SHP77 (cell line): ENCODE data around the gene COL7A1.
A peak's percentile ranks its signal among the peaks of the same experiment; 100 is the strongest.

Experiments
- DNase-seq, 2 experiments: peaks; one replicate each; lab custom pipeline; 2025; lab: John Stamatoyannopoulos, UW

The COL7A1 gene

DNA sequence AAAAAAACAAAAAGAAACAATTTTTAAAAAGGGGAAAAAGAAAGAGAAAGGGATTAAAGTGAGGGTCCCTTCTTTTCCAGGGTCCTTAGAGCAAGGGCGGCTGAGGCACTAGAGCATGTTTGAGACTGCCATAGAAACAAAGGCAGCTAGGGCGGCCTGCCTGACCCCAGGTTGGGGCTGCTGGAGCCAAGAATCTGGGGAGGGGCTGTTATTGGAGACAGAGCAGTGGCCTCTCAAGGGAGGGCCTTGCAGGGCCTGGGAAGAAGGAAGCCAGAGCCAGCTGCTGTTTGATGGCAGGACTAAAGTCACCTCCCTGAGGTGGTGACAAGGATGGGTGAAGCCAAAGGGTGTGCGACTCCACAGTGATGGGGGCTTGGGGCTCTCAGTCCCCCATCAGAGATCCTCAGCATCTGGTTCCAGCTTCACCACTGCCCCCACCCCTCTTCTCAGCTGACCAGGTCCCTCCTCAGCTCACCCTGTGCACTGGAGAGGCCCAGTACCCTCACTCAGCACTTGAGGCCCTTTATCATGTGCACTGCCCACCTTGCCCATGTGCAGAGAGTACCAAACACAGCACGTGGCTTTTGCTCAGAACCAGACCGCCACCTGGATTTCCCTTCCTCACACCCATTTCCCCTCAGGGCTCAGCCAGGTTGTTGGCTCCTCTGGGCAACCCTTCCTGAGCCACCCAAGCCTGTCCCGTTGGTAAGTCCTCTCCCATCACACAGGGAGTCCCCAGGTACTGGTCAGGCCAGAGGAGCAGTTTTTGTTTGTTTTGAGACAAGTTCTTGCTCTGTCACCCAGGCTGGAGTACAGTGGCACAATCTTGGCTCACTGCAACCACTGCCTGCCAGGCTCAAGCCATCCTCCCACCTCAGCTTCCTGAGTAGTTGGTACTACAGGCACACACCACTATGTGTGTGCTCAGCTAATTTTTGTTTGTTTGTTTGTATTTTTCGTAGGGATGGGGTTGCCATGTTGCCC lies 24.7 kb upstream of the COL7A1 start:
- DNase-seq, result no peak

DNA sequence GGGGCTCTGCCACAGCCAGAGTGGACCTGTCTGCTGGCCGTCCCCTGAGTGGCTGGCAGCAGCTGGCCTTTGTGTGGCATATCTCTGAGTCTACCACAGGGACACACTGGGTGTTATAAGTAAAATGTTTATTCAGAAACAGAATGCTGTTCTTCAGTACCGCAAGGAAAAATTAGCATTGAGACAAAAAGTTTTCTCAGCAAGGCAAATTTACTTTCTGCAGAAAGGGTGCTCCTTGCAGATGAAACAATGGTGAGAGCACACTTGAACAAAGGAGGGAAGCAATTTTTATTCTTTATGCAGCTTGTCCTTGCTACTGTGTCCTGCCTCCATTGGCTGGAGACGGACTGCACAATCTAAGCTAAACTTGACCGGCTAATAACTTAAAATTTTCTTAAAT lies 22.4 kb upstream of the COL7A1 start:
- DNase-seq, result no peak

DNA sequence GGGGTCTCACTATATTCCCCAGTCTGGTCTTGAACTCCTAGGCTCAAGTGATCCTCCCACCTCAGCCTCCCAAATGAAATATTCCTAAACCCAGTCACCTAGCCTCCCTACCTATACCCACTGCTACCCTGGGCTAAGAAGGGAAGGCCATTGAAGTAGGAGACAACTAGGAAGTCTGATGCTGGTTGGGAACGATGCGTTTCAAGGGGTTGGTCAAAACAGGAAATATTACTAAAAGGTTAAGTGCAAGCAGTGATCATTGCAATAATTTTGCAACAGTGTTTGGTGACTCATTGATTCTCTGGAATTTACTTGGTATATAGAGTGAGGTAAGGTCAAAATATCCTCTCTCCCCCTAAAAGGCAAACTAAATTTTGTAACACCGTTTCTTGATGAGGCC lies 18.9 kb upstream of the COL7A1 start:
- no peak for DNase-seq

DNA sequence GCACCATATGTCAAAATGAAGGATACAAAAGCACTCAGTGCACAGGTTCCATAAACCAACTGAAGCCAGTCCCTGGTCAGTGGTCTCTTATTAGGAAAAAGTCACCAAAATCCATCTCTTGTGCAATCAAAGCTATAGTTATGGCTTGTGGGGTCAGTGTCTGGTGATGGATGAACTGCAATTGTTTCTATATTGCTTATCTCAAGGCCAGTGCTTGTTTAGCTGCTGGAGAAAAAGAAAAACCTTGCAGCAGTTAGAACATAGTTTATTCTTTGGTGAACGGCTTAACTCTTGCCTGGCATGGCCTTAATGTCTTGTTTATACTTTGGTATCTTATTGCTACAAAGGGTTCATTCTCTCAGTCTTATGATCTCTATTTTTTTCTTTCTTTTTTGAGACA lies 17.2 kb upstream of the COL7A1 start:
- DNase-seq, result no peak

DNA sequence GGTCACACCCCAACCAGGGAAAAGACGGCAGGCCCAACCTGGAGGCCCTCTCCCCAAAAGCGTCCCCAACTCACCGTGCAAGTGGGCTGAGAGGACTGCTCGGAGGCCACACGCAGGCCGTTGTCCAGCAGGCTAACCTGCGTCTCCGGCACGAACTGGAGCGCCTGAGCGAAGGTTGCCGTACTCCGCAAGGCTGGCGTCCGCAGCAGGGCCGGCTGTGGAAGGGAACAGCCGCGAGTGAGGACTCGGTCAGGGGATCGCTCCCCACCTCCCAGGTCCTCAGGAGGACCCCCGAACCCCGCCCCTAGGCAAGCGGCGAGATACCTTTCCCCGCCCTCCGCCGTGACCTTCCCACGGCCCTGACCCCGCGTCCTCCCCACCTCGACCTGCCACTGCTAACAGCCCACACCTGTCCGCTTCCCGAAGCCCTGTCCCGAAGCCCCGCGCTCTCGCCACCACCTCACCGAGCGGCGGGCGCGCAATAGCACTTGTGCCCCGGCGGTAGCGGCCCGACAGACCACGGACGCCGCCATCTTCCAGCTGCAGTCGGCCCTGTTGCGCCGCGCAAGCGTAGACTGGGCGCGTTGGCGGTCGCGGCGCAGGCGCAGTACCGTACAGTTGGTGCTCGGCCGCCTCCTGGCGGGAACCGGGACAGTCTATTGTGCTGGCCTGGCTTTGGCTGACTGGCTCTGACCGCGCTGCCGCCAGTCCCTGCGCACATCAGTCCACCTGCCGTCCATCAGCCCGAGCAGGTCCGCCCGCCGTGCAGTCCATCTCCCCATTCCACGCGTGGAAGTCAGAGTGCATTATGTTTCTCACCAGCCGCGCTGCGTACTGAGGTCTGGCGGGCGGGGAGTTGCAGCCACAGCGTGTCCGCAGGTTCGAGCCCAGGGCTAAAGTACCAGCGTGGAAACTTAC lies 14.2 kb upstream of the COL7A1 start, which contains the start of gene UQCRC1:
Gene UQCRC1 (minus strand): TSS at position 559 of the 918 bp plus-strand sequence. CDS start 26 bp downstream, at position 533.
- peak; percentile 82 to 87 for DNase-seq

DNA sequence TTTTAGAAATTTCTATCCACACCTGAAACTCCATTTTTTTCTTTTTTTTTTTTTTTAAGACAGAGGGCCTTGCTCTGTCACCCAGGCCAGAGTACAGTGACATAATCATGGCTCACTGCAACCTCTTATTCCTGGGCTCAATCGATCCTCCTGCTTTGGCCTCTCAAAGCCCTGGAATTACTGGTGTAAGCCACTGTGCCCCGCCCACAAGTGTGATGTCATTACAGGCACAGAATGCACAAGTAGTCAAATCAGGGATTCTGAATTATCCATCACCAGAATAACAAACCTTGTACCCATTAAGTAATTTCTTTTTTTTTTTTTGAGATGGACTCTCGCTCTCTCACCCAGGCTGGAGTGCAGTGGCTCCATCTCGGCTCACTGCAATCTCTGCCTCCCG lies 12.4 kb upstream of the COL7A1 start:
- DNase-seq, result no peak

DNA sequence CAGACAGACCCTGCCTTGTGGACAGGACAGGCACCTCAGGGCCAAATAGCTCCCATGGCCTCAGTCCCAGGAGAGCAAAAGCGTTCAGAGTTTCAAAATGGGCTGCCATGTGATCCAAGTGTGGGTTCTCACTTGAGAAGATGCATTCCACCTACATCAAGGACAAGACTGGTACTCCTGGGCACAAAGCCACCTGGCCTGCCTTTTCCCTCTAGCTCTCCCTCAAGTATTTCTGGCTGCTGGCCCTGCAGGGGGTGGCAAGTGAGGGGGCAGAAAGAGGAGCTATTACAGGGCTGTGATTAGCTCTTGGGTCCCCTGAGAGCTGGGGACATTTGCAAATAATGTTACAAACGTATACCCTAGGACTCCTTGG lies 6.5 kb upstream of the COL7A1 start:
- no peak for DNase-seq

DNA sequence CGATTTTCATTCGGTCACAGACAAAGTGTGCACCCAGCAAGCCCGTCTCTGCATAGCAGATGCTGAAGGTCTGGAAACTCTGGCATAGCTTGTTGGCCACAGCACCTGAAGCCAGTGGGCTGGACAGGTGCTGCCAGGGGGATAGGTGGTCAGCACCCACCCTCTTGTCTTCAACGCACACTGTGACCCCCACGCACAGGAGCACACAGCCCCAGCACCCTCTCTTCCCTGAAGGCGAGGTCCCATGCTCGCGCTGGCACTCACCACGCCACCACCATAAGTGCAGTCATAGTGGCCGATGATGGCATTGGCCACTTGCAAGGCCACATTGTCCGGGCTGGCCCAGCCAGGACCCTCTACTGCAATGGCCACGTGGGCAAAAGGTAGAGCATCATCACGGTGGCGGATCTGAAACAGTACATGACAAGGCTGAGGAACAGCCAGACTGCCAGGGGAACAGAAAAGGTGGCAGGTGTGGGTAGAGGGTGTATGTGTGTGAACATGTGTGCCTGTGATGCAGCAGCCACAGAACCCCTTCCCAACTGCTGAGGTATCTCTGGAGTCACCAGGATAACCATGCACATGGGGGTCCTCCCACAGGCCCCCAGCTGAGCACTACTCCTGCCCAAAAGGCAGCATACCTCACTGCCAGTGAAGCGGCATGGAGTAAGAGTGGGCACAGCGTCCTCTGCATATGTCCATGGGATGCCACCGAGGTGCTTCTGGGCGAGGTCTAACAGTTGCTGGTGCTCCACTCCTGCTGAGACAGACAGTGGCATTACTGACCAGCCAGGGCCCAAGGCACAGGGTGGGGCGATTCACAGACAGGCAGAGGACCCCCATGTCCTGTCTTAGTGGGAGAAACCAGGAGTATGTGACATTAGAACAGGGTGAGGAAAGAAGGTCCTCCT lies 5.8 kb upstream of the COL7A1 start:
- DNase-seq, result no peak

DNA sequence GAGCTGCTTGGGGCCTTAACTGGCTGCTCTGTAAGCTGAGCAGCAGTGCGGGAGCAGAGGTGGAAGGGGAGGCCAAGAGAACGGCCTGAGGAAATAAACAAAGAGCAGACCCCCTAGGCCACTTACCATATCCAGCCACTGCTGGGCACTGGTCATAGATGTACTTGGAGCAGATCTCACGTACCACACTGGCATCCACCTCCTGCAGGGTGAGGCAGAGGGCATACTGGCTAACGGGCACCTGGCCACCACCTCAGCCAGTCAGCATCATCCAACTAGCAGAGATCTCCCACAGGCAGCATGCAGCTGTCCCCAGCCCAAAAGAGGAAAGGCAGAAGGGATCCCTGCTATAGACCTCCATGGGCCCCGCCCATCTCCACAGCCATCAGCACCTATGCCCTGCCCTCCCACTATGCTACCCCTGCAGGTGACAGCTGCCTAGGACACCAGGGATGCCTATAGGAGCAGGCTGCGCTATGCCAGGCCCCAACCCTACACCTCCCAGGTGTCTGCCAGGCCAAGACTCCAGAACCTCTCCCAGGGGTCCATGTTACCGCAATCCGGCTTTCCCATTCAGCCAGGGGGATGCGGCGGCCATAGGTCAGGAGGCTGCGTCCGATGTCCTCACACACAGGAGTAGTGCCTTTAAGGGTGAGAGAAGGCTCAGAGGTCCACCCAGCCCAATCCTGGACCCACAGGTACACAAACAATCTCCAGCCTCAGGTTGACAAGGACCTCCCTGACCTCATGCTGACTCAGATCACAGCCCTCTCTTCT lies 4.6 kb upstream of the COL7A1 start:
- no peak for DNase-seq

DNA sequence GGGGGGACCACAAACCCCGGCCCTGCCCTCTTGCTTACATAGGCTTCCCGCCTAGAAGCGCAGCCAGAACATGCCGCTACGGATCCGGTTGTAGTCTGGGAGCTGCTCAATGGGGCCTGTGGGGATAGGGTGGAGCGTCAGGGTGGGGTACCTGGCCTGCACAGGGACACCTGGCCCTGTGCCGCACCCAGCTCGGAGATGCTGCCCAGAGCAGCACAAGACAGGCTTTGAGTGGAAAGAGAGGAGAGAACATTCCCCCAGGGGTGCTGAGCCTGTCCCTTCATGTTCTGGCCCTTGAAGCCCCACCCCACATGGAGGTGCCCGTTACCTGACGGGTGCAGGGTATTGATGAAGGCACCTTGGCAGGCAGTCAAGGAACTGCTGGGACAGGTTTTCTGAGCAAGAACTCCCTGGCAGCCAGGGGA lies 4.0 kb upstream of the COL7A1 start:
- no peak for DNase-seq

DNA sequence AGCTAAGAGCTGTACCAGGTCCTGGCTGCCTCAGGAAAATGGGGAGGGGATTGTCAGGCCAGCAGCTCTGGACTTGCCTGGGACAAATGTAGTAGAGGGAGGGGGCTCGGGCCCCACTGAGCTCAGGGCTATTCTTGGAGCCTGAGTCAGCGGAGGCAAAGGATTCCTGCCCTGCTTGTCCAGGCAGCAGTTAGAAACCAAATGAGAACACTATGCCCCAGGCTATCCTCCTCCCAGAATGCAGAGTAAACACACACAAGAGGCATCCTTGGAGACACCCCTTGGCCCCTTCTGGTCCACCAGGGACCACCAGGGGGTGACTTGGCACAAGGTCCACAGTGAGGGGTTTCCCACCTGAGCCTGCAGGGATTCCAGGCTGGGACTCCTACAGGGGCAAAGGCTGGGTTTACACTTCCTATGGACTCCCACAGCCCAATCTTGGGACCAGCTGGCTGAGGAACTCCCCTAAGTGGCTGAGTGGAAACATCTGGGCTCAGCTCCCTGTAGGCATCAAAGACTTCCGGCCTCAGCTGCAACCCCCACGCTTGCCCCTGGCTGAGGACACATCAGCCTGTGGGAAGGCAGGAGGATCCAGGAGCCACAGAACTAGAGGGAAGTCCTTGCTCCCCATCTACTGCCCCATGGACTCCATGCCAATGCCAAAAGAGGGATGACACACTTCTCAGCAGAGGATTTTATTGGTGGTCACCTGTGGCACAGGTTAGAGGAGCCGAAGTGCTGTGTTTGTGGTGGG lies 3.4 kb upstream of the COL7A1 start:
- DNase-seq, result no peak

DNA sequence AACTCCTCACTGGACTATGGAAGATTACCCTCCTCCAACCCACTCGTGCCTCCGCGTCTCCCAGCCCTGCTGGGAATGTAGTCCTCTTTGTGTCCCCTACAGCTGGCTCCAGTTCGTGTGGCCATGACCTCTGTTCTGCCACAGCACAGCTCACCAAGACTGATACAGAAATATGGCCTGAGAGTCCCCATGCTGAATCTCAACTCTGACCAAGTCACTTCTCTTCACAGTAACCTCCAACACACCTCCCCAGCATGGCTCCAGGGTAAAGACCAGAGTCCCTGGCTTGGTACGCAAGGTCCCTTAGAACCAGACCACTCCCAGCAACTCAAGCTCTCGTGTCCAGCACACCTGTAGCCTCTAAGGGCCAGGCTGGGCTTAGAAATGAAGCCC lies 2.3 kb upstream of the COL7A1 start:
- no peak for DNase-seq

DNA sequence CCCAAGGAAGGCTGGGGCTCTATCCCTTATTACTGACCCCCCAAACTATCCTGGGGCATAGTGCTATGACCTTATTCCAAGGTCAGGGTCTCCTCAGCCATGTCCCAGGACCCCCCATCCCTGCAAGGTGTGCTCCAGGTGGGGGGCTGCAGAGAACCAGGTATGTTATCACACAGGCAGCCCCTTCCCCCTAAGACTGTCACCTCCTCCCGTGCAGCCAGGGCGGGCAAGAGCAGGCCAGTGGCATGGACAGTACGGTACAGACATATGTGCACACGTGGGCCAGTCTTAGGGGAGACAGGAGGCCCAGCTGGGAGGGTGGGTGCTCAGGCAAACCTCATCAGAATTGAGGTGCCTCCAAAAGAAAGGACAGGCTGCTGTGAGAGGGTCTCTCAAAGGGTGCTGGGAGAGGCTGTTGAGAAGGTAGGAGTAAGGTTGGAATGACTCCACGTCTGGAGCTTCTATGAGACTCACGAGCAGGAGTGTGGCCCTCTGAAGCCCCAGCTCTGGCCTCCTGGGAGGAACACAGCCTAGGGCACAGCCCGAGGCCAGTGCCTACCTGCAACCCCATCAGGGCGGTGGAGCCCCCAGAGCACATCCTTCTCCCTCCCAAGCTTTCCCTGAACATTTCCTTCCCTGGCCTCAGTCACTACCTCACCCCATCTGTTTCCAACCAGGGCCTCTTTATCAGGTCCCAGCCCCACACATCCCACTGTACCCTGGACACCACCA lies 1.7 kb upstream of the COL7A1 start:
- DNase-seq, result no peak

DNA sequence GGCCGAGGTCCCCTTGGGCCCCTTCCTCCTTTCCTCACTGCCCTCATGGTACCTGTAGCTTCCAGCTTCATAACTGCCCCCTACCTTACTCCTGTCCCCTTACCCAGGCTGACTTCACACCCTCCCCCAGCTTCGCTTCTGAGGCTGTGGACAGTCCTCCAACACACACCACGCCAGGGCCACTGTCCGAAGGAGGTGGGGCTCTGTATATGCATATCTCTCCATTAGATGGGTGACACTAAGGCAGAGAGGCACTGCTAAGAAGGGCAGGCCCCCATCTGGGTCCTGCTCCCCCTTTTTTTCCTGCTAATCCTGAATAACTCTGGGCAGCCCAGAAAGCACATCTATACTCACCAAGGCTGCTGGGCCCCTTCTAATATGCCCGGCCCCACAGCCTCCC lies 1.0 kb upstream of the COL7A1 start:
- no peak for DNase-seq

DNA sequence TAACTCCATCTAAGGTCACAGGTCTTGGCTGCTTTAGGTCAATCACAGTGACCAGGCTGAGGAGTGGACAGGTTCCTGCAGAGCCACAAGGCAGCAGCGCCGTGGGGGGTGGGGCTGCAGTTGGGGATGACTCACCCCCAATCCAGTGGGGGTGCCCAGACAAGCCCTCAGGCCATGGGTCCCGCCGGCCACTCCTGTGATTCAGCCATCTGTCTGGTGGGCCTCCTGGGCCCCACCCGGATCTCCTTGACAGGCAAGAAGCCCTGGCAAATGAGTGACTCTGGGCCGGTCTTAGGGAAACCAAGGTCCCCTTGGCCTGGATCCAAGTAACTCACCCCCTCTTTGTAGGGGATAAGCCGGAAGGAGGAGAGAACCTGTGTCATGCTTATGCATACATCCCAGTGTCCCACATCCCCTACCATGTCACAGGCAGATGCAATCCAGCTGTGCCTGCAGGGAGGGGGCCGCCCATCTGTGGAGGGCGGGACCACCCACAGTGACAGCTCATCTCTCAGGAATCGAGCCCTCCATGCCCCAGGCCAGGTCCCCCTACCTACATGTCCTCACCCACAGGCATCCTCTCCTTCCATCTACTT lies 495 bp upstream of the COL7A1 start:
- no peak for DNase-seq

DNA sequence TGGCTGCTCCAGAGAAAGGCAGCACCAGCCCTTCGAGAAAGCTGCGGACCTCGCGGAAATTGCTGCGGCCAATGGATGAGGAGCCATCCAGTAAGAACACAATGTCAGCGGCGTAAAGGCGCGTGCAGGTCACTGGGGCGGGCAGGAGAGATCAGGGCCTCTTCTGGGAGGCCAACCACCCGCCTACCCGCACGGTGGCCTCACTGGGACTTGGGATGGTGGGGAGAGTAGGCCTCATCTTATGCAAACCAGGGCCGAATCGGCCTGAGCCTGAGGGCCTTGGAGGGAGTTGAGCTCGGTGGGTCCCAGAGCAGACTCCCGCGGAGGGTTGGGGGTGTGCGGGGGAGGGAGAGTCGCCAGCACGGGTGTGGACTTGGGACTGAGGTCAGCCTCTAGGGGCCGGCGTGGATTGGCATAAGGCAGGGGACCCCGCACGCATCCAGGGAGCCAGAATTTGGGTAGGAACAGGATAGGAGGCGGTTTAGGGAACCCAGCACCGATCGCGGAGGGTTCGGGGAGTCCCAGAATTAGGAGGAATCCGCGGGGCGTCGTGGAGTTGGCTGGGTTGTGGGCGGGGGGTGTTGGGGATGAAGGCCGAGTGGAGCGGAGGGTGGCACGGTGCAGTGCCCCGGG lies 596 bp downstream of the COL7A1 start:
- no peak for DNase-seq

DNA sequence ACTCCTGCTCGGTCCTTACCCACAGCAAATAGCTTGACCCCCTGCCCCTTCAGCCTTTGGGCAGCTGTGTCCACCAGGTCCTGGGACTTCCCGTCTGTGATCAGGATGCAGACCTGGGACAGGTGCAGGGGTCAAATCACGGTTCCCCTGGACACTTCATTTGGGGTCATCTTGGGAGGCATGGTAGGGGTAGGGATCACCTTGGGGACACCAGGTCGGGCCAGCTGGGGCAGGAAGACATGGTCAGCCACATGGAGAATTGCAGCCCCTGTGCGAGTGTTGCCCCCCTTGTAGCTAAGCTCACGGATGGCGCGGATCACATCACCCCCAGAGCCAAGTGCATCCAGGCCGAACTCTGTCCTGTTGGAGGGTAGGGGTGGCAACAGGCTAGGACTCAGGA lies 1.8 kb downstream of the COL7A1 start:
- no peak for DNase-seq

DNA sequence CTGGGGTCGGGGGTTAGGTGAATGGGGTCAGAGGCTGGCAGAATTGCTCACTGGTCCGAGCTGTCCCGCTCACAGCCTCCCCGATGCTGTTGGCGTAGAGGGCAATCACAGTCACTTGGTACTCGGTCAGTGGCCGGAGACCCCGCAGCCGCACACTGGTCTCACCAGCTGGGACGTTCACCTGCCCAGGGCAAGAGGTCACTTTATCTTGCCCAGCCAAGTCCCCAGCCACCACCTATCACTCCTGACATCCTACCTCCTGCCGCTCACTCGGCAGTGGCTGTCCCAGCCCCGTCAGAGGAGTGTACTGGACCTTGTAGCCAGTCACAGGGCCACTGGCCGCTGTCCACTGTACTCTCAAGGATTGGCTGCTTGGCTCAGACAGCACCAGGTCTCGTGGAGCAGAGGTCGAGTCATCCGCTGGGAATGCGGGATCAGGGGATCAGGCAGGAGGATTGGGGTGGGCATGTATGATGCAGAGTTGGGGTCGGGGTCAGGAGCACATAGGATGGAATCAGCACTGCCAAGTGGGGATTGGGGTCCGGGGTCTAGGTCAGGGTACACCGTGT lies 2.5 kb downstream of the COL7A1 start:
- DNase-seq, result no peak
